Hepatocyte (in vitro differentiated cells): ENCODE data around the gene MTFR1L. TPM values are rescaled to one million over a fixed set of nuclear protein-coding genes. Genes with fewer than 3 reads are reported as not detected.

Experiments
- DNase-seq: peaks from one replicate; pipeline ENCODE4 v3.0.0-alpha.2; 2016; ENCODE audit warnings: low spot score
- H2AFZ ChIP-seq: fragments of 200-600 bp; sonication (generic); 2 replicates; pipeline ENCODE4 v1.6.0; 2016; ENCODE audit warnings: antibody characterized with exemption, mild to moderate bottlenecking
- H3K27ac ChIP-seq: fragments of 200-600 bp; sonication (generic); 2 replicates; pipeline ENCODE4 v1.5.1; 2016; ENCODE audit warnings: mild to moderate bottlenecking
- H3K27me3 ChIP-seq: fragments of 200-600 bp; sonication (generic); 2 replicates; pipeline ENCODE4 v1.6.1; 2016
- H3K36me3 ChIP-seq: fragments of 200-600 bp; sonication (generic); replicated peaks from 2 replicates; pipeline ENCODE4 v1.5.1; 2016; ENCODE audit warnings: low read depth; ENCODE audit not compliant: insufficient read depth
- H3K4me1 ChIP-seq: fragments of 200-600 bp; sonication (generic); 2 replicates; pipeline ENCODE4 v1.5.1; 2016; ENCODE audit warnings: mild to moderate bottlenecking, moderate library complexity; ENCODE audit not compliant: insufficient read depth
- H3K4me2 ChIP-seq: fragments of 200-600 bp; sonication (generic); 2 replicates; pipeline ENCODE4 v1.6.0; 2016
- H3K4me3 ChIP-seq: fragments of 200-600 bp; sonication (generic); 2 replicates; pipeline ENCODE4 v1.5.1; 2016; ENCODE audit warnings: mild to moderate bottlenecking
- H3K79me2 ChIP-seq: fragments of 200-600 bp; sonication (generic); 2 replicates; pipeline ENCODE4 v1.6.0; 2017; ENCODE audit warnings: mild to moderate bottlenecking
- H3K9me2 ChIP-seq: fragments of 200-600 bp; sonication (generic); replicated peaks from 2 replicates; pipeline ENCODE4 v1.6.0; 2017; ENCODE audit warnings: mild to moderate bottlenecking; ENCODE audit not compliant: insufficient read depth
- H3K9me3 ChIP-seq: fragments of 200-600 bp; sonication (generic); 2 replicates; pipeline ENCODE4 v1.5.1; 2016; ENCODE audit warnings: low read depth, mild to moderate bottlenecking
- H4K20me1 ChIP-seq: fragments of 200-600 bp; sonication (generic); 2 replicates; pipeline ENCODE4 v1.6.0; 2016; ENCODE audit warnings: mild to moderate bottlenecking; ENCODE audit not compliant: insufficient read depth, poor library complexity, severe bottlenecking
- CTCF ChIP-seq: fragments of 200-600 bp; sonication (generic); IDR thresholded peaks from 2 replicates; pipeline ENCODE4 v1.5.1; 2016; ENCODE audit warnings: antibody characterized with exemption, mild to moderate bottlenecking; ENCODE audit not compliant: poor library complexity
- EZH2 ChIP-seq: fragments of 200-600 bp; sonication (generic); IDR thresholded peaks from 2 replicates; pipeline ENCODE4 v1.6.1; 2016; ENCODE audit warnings: antibody characterized with exemption, mild to moderate bottlenecking, borderline replicate concordance
- EZH2phosphoT487 ChIP-seq: fragments of 200-600 bp; sonication (generic); IDR thresholded peaks from one replicate; pipeline ENCODE4 v1.6.1; 2018; ENCODE audit warnings: antibody characterized with exemption, mild to moderate bottlenecking, low read depth, moderate library complexity; ENCODE audit not compliant: unreplicated experiment, severe bottlenecking
- WGBS: methylation state at CpG from one replicate; pipeline ENCODE4 v1.1.6; 2016; ENCODE audit warnings: low lambda C conversion rate; ENCODE audit errors: missing lambda C conversion rate; 5-methylcytosine and 5-hydroxymethylcytosine counted together
- polyA plus RNA-seq: library from polyadenylated mRNA; unstranded; fragments of >200 nt; fragmentation: Nextera tagmentation; extraction: Ambion mirVana; gene quantifications from 2 replicates; pipeline ENCODE4 v1.2.1, GENCODE V29; 2016
- total RNA-seq: library from RNA; depleted of rRNA; stranded (reverse); fragments of >200 nt; gene quantifications from 2 replicates; pipeline ENCODE4 v1.2.3, GENCODE V29; 2014

The MTFR1L gene
- total and polyA plus RNA-seq, 2 experiments from 2014 or later = 62.6 to 103 TPM

DNA sequence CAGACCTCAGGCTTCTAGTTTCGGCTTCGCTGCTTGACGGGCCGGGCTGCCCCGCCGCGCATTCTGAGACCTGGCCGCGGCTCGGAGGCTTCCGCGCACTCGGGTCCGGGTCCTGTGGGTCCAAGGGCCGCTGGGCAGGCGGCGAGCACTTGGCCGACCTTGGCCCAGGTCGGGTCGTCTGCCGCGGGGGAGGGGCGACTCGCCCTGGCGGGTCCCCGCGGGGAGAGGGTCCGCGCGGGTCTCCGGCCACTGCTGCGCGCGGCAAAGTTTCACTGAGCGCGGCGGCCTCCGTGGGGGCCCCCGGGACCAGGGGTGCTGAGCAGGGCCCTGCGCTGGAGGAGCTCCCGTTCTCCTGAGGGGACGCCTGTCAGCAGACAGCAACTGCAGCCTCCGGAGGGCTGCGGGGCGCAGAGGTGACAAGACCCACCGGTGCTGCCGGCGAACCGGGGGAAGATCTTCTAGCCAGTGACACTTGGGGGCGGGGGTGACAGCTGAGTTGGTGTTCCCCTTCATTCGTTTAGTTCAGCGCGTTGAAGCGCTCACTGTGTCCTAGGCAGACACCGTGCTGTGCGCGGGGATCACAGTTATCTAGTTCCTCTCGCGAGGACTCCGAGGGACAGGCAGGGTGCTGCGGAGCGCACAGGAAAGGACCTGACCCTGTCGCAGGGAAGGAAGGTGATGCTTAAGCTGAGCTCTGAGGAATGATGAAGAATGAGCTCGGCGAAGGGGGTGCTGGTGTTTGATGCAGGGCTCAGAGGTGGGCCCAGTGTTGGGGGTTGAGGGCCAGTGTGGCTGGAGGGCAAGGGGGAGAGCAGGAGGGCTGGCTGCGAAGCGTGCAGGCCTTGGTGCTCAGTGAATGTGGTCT is 725 bp downstream of the MTFR1L start:
- H3K9me2 ChIP-seq = no peaks in the 10 kb centered on the region
- no peaks in the 10 kb centered on the region for H3K36me3 ChIP-seq
- H3K27ac ChIP-seq = peak overlapping the region; percentile 90
- peak; percentile 78 for DNase-seq
- H2AFZ ChIP-seq = peak overlapping the region; percentile 53
- no peaks in the 10 kb centered on the region for H3K27me3 ChIP-seq
- 2% methylated on average over 55 of the region's 67 CpGs for WGBS
- H4K20me1 ChIP-seq = peaks cover 12% of the 10 kb centered on the region
- H3K4me2 ChIP-seq = peak overlapping the region; percentile 93
- H3K79me2 ChIP-seq = peaks cover 49% of the 10 kb centered on the region
- no peaks in the 10 kb centered on the region for H3K9me3 ChIP-seq
- peak overlapping the region; percentile 67 for H3K4me3 ChIP-seq
- no peak for TF ChIP-seq EZH2
- TF ChIP-seq CTCF = no peak
- no peak for TF ChIP-seq EZH2phosphoT487
- H3K4me1 ChIP-seq = peaks cover 21% of the 10 kb centered on the region

DNA sequence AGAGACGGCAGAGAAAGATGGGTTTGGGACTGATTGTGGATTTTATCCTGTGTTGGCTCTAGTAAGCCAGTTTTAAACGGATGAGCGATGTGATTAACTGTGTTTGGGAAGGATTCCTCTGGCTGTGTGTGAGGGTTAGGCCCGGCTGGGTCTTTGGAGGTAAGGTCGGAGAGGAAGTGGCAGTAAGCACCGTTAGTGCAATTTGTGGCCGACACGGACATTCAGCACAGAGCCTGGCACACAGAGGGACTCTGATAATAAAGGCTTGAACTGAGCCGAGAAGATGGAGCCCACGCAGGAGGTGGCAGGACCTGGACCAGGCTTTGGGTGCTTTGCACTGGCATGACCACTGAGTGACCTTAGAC is 1.3 kb downstream of the MTFR1L start:
- H3K9me3 ChIP-seq = no peaks in the 10 kb centered on the region
- peak overlapping the region; percentile 90 for H3K27ac ChIP-seq
- no peak for TF ChIP-seq EZH2
- TF ChIP-seq CTCF = no peak
- no peak for TF ChIP-seq EZH2phosphoT487
- no peaks in the 10 kb centered on the region for H3K36me3 ChIP-seq
- H2AFZ ChIP-seq = no peak overlapping the region
- H3K4me2 ChIP-seq = peak overlapping the region; percentile 93
- no peaks in the 10 kb centered on the region for H3K9me2 ChIP-seq
- H4K20me1 ChIP-seq = peaks cover 12% of the 10 kb centered on the region
- H3K4me3 ChIP-seq = peak overlapping the region; percentile 67
- no peak for DNase-seq
- peaks cover 49% of the 10 kb centered on the region for H3K79me2 ChIP-seq
- WGBS = 39% methylated on average over 10 of the region's 10 CpGs
- H3K4me1 ChIP-seq = peaks cover 21% of the 10 kb centered on the region
- no peaks in the 10 kb centered on the region for H3K27me3 ChIP-seq

- no peaks in the 10 kb centered on the region for H3K9me3 ChIP-seq
- H3K4me1 ChIP-seq = peaks cover 21% of the 10 kb centered on the region
- 88% methylated on average over 5 of the region's 5 CpGs for WGBS
- no peak overlapping the region for H3K27ac ChIP-seq
- peak overlapping the region; percentile 93 for H3K4me2 ChIP-seq
- no peaks in the 10 kb centered on the region for H3K27me3 ChIP-seq
- no peaks in the 10 kb centered on the region for H3K9me2 ChIP-seq
- no peak overlapping the region for H2AFZ ChIP-seq
- H3K4me3 ChIP-seq = no peak overlapping the region
- no peaks in the 10 kb centered on the region for H3K36me3 ChIP-seq
- H4K20me1 ChIP-seq = peaks cover 12% of the 10 kb centered on the region
- no peak for DNase-seq
- TF ChIP-seq EZH2 (no peak), CTCF (no peak), EZH2phosphoT487 (no peak)
- H3K79me2 ChIP-seq = peaks cover 49% of the 10 kb centered on the region
Observed at GRCh38 chr1:25821630-25822091, 1.9 kb downstream of the MTFR1L start.
